Stimulated activated CD8-positive, alpha-beta memory T cell treated with anti-CD3 and anti-CD28 coated beads, Interleukin-4, amount 100 ng/mL, for 1 hour (primary cell): ENCODE results near the gene MIOX.
A peak's percentile ranks its signal among the peaks of the same experiment; 100 is the strongest.

Experiments used
- DNase-seq, 2 donors: peaks; one replicate each; pipeline ENCODE4 v3.0.0-alpha.2; 2020; ENCODE audit warnings: low read depth in 2 of 2, low spot score in 1 of 2

MIOX gene

DNA sequence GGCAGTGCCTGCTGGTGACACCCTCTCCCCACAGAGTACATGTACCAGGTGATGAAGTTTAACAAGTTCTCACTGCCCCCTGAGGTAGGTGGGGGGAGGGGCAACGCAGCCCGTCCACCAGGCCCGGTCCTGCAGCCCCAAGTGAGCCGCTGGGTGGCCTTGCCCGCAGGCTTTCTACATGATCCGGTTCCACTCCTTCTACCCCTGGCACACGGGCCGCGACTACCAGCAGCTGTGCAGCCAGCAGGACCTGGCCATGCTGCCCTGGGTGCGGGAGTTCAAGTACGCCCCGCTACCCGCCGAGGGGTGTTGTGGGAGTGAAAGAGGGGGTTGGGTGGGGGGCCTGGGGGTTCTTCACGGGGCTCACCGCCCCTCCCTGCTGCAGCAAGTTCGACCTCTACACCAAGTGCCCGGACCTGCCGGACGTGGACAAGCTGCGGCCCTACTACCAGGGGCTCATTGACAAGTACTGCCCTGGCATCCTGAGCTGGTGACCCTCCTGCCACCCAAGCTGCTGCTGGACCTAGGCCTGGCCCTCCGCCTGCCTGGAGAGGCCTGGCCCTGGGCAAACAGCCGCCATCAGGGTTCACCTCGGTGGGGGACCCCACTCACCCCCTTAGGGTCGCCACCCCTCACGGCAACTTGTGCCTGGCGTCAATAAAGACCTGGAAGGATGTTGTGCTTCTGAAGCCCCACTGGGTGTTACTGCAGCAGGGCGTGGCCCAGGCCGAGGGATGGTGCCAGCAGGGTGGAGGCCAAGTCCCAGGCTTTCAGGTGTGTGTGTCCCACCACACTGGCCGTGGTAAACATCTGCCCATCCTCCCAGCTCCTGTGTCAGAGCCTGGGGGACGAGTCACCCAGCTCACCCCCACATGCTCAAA, 2.9 kb downstream of the MIOX start:
- DNase-seq = no peak

DNA sequence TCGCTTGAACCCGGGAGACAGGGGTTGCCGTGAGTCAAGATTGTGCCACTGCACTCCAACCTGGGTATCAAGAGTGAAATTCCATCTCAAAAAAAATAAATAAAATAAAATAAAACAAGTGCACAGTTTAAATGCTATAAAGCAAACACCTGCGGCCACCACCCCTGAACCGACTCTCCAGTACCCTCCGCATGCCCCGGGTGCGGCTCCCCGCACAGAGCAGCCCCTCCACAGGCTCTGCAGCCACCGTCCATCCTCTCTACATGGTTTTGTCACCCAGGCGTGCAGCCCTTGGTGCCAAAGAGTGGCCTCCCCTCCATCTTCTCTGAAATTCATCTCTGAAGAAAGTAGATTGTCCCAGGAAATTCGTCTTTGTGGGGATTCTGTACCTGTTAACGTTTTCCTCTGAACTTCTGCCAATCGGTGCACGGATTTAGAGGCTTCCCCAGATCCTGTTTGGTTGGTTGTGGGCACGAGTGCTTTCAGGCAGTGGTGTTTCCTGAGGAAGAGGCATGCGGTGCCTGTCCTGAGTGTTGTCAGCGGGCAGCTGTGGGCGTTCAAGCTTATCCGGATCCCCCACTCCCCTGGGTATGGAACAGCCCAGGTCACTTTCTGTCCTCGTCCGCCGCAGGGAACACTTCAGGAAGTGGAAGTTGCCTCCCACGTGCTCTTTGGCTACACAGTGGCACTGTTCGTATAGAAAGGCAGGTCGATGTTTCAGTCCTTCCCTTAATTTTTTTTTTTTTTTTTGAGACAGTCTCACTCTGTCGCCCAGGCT, 4.1 kb downstream of the MIOX start:
- no peak for DNase-seq

DNA sequence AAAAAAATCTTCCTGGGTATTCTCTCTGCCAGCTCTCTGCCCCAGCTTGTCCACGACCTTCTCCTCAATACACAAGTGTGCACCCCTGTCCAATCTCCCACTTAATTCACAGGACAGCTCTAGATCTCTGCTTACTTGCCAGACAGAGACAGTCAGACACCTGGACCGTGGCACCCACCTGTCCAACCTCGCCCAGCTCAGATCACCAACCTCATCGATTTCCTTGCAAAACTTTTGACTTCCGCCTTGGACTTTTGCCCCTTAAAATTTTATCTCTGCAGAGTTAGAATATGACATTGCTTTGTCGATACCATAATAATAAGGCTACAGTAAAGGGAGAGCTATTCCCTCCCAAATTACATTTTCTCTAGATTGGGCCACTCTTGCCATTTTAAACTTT, 10.4 kb downstream of the MIOX start:
- no peak for DNase-seq

DNA sequence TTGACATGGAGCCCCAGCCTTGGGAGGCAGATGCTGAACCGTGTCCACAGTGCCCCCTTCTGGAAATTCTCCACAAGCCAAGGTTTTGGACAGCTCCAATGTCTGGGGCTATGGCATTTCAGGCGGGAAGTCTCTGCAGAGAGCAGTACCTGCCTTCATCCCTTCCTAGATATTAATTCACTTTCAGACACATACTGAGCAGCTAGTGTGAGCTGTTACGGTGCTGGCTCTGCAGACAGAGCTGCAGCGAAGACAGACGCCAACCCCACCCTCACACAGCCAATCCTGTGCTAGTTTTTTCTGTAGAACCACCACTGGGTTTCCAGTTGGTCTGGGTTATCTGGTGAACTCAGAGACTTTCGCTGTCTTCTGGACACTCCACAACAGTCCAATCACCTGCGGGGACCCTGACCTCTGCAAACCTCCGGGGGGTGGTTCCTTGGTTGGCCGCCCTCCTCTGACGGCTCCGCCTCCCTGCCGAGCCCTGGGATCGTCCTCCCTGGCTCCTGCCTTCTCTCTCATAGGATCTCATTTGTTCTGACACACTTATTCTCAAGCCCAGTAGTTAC, 11.7 kb downstream of the MIOX start:
- peak in 1 of 2 donors; percentile 52 for DNase-seq

DNA sequence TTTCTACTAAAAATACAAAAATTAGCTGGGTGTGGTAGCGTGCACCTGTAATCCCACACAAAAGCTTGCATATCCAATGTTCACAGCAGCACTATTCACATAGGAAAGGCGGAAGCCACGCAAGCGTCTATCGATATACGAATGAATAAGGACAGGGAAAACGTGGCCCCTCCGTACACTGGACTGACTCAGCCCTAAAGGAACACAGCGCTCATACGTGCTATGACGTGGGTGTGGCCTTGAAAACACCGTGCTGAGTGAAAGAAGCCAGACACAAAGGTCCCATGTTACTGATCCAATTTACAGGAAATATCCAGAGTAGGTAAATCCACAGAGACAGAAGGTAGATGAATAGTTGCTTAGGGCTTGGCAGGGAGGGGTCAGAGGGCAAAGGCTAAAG, 13.8 kb downstream of the MIOX start:
- no peak for DNase-seq

DNA sequence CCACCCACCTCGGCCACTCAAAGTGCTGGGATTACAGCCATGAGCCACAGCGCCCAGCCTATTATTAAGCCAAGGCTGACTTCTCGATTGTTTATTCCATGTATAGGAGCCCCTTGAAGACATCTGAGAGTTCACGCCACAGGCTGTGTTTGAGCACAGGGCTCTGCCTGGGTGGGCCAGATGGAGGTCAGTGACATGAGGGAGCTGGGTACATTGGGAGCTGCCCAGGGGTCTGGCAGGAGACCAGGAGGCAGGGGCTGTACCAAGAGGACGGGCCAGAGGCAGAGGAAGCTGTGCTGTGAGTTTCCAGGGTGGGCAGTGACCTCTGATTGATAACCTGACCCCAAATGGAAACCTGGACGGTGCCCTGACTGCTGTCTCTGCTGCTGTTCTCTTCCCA, 15.4 kb downstream of the MIOX start:
- no peak for DNase-seq

DNA sequence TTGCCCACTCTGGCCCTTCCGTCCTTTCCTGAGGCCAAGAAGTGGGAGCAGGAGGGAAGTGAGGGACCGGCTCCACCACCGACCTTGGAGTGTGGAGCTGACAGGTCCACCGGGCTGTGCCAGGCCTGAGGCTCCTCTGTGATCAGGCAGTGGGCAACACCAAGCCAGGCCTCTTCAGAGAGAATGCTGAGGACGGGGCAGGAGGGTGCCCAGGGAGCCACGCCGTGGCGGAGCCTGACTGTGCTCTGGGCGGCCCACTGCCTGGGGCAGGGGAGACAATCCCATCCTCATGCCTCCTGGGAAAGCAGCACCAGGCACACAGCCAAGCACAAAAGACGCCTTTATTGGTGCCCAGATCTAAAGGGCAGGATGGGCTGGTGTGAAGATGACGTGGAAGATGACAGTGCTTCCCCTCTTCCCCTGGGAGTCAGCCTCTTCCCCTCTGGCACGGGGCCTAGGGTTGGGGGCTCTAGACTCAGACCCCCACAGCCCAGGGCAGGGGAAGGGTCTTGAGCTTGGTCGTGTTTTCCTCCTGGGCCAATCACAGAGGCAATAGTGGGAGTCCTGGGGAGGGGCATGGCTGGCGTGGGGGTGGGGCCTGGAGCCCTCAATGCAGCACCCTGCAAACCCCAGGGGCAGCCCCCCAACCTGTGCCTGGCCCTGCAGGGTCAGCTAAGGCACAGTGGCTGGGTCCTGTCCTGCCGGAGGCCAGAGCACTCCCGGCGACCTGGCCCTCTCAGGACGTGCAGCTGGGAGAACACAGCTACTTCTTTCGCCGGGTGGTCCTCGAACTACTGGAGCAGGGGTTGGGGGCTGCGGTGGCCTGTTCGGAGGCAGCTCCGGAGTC, 16.2 kb downstream of the MIOX start:
- no peak for DNase-seq

DNA sequence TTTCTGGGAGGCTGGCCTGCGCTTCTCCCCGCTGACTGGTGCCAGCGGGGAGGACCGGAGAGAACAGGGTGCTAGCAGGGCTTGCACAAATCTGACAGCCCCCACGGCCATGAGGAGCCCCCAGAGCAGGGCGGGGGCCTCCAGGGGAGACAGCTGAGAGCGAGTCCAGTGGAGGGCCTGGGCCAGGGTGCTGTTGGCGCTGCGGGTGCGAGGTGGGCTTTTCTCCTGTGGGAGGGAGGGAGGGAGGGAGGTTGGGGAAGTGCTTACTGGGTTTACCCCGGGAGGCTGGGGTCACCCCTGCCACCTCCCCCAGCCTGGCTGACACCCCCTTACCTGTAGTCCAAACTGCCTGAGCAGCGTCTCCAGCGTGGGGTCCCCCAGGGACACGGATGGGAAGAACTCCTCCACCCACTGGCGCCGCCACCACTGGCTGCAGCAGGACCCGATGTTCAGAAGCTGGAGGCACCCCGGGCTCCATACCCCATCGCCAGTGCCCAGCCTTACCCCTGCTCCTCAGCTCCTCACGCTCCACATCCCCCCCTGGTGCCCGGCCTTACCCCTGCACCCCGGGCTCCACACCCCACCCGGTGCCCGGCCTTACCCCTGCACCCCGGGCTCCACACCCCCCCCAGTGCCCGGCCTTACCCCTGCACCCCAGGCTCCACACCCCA, 17.0 kb downstream of the MIOX start:
- DNase-seq = no peak

DNA sequence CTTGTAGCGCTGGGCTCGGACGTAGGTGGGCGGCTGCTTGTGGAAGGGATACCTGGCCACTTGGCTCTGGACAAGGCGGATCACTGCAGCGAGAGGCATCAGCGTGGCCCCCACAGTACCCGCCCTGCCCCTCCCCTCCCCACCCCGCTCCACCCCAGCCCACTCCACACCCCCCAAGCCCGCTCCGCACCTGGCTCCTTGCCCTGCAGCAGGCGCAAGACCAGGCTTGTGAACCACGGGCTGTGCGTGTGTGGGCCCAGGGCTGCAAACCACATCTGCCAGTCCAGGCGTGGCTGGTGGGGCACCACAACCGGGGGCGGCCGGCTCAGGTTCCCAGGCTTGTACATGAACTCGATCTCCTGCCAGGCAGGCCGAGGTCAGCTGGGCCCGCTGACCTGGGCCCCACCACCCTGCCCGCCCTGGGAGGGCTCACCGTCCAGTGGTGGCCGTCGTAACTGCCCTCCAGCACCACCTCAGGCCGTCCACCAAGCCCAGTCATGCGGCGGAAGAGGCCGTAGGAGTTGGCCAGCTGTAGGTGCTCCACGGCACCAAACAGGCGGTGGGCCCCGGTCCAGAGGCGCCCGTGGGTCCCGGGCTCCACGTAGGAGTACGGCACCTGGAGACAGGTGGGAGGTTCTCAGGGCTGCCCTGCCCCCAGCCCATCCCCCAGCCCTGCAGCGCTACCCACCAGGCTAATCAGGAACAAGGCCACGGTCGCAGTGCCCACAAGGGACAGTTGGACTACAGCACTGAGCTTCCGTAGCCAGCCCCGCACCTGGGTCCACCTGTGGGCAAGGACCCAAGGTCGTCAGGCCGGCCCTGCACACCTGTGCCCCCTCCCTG, 17.9 kb downstream of the MIOX start:
- no peak for DNase-seq

DNA sequence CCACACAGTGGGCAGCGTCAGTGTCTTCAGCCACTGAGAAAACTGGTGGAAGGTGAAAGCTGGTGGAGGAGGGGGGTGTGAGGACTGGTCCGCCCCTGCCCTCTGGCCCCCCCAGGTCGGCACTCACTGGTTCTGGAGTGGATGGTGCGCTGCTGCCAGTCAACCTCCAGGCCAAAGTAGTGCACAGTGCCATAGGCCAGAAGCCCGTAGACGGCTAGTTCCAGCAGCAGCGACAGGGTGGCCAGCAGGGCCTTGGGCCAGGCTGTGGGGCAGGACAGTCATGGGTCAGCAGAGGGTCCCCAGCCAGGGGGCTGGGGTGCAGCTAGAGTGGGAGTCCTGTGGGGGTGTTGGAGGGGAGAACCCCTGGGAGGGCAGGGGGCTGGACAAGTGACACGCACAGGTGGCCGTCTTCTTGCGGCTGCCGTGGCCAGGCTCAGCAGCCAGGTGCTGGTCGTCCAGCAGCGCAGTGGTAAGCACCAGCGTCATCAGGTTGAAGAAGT, 18.7 kb downstream of the MIOX start:
- DNase-seq = no peak

DNA sequence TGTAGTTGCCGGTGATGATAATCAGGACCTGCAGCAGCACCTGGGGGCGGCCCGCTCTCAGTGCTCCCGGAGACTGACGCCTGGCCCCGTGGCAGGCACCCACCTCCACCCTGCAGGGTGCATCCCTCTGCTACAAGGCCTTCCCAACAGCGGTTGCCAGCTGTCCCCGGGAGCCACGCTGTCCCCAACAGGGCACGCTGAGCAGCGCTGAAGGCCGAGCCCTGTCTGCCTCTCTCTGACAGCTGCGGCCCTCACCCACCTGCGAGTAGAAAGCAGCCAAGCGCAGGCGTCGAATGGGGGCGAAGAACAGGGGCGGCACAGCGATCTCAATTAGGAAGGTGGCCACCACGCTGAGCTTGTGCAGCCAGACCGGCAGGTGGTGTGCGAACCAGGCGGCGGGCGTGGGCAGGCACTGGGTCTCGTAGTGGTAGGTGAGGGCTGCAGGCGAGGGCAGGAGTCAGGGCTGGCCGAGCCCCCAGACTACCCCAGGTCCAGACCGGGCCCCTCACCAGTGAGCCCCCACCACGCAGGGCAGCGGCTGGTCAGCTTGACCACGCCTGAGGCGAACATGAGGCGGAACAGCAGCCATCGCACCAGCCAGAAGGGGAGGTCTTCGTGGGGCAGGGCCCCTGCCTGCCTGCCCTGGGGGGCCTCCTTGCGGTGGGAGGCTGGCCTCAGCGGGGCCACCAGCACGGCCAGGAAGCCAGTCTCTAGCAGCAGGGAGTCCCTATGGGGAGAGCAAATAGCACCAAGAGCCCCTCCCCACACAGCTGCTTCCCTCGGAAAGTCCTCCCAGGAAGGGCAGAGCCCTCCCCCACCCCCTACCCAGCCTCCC, 19.3 kb downstream of the MIOX start:
- DNase-seq = no peak

DNA sequence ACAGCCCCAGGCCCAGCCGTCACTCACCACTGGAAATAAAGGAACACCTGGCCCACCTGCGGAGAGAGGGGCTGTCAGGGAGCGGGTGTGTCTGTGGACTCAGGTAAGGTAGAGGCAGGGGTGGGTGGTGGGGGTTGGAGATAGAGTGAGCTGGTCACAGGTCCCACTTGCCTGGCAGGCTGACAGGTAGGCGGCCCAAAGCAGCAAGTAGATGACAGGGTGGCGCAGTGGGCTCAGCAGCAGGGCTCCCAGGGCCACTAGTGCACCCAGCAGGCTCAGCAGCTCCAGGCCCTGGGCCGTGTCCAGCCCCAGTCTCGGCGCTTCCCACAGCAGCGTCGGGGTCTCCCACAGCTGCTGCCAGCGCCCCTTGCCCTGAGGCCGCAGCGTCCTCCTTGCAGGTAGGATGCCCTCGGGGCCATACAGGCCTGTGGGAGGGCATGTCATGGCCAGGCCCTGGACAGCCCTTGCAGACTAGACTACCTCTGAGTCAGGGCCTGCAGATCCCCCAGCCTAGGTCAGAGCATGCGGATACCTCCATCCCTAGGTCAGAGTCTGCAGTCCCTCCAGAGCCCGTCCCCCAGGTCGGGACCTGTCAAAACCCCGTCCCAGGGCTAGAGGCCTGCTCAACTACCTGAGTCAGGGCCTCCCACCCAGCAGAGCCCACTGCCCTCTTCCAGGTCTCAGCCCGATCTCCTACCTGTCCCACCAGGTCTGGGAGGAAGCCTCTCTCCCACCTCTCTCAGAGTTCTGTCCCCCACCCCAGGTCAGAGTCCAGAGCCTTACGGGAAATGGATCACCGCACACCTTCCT, 20.2 kb downstream of the MIOX start:
- DNase-seq = no peak

DNA sequence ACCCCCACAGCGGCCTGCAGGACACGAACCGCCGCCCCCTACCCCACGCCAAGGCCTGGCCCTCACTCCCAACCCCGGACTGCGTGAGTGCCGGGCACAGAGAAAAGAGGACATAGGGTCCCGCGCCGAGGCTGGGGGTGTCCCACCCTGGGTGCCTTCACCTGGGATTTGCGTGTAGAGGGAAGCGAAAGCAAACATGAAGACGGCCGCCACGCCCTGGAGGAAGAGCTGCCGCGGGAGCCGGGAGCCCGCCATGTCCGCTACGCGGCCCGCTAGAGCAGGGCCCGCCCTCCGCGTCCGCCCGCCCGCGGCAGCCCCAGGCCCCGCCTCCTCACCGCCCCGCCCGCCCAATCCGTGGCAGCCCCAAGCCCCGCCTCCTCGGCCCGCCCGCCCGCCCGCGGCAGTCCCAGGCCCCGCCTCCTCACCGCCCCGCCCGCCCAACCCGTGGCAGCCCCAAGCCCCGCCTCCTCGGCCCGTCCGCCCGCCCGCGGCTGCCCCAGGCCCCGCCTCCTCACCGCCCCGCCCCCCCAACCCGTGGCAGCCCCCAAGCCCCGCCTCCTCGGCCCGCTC, 20.8 kb downstream of the MIOX start, which contains the start of gene LMF2:
LMF2 (minus strand) TSS at position 282 of the 570 bp plus-strand sequence; CDS start at position 255, 27 bp downstream.
- DNase-seq = peak; percentile 85 to 89

DNA sequence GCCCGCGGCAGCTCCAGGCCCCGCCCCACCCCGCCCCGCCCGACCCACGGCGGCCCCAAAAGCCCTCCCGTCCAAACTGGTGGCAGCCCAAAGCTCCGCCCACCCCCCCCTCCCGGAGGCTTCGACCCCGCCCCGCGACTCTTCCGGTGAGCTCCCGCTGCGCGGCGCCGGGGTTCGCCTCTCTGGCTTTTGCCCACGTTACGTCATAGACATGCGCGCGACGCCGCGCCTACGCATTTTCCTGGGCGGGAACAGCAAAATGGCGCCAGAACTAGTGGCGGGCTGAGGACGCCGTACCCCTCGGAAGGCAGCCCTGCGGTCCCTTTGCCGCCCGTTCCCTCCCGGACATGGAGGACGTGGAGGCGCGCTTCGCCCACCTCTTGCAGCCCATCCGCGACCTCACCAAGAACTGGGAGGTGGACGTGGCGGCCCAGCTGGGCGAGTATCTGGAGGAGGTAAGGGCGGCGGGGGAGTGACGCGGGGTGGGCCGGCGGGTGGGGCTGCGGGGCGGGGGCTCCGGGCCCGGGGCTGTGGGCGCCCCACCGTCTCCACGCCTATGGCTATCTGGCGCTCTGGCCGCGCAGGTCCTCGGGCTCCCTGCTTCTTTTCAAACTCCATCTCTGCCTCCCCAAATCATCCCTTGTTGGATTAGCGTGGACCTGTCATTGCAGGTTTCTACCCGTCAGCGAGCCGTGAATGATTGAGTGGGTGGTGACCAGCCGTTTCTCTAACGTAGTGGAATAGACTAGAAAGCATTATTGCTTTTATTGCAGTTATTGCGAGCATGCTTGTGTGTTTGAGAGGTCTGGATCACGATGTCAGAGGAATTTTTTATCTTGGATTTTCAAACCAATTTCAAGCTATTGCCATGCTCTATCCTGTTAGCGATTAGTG, 21.6 kb downstream of the MIOX start, which contains the start of gene NCAPH2:
NCAPH2 (plus strand) TSS at position 234 of the 894 bp plus-strand sequence; CDS start at position 348, 114 bp downstream.
- peak; percentile 97 to 98 for DNase-seq

DNA sequence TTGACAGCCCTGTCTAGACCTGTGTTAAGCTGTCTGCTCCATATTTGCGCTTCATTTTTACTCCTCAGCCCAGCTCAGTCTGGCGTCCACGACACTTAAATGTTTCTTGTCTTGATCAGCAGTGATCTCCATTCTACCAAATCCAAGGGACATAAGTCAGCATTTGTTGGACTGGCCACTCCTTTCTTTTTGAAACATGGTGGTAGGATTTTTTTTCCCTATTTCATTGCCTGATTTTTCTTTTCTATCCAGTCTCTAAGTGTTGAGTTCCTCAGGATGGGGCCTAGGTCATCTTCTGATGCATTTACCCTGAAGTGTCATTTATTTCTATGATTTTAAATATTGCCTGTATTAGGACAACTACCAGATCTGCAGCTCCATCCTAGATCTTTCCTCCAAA, 22.2 kb downstream of the MIOX start:
- DNase-seq = no peak

DNA sequence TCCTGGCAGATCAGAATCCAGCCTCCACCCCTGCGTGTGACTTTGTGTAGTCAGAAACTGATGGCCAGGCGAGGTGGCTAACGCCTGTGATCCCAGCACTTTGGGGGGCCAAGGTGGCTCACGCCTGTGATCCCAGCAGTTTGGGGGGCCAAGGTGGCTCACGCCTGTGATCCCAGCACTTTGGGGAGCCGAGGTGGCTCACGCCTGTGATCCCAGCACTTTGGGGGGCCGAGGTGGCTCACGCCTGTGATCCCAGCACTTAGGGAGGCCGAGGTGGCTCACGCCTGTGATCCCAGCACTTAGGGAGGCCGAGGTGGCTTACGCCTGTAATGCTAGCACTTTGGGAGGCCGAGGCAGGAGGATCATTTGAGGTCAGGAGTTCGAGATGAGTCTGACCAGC, 26.5 kb downstream of the MIOX start:
- no peak for DNase-seq
